Measurements from ENCODE around the gene CEP55.

The CEP55 gene

DNA sequence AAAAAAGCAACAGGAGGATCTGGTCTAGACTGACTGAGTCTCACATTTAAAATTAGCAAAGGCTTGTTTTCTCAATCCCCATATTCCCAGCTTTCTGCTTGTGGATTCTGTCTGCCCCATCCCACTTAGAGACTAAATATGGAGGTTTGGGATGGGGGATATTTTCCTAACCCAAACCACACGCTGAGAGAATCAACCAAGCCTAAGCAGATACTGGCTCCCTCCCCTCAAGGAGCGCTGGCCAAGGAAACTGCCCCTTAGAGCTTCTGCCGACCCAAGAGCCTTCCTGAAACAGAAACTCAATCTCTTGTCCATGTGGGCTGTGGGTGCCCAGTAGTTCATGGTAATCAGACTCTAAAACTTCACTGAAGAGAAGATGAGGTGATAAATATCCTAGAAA lies 74.0 kb downstream of the CEP55 start:
- H3K4me1 ChIP-seq (ENCODE audit: insufficient read depth, low read length): peaks cover 3% of the 10 kb centered on the region; the same call in 1 of the 2 replicates
- peaks cover 4% of the 10 kb centered on the region; the same call in 1 of the 2 replicates for H3K9me3 ChIP-seq (ENCODE audit: insufficient read depth, low read depth, low read length)
- H3K27me3 ChIP-seq (ENCODE audit: insufficient read depth, low read length): peaks cover 81% of the 10 kb centered on the region
- H3K36me3 ChIP-seq (ENCODE audit: insufficient read depth, low read depth, low read length): no peaks in the 10 kb centered on the region
- no peak overlapping the region for H3K4me3 ChIP-seq (ENCODE audit: low read length)
- H3K9ac ChIP-seq (ENCODE audit: low read depth, low read length): no peak overlapping the region
- H3K27ac ChIP-seq (ENCODE audit: low read length): no peak overlapping the region

DNA sequence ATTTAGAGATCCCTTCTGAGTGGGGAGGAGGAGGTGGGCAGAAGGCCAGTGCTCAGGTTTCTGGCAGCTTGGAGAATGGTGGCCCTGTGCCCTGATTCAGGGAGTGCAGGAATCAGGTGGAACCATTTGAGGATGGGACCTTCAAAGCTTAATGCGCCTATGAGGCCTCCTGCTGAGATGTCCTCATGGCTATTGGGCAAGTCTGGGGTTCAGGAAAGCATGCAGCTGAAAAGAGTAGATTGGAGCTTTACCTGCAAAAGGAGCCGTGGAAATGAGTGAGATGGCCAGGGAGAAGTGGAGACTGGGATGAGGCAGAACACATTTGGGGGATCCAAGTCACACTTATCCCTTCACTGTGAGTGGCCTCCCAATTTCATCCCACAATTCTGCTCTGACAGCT lies 76.2 kb downstream of the CEP55 start:
- Histone ChIP-seq H3K4me1 (ENCODE audit: insufficient read depth, low read length) (peaks cover 2% of the 10 kb centered on the region; the same call in 1 of the 2 replicates), H3K4me3 (ENCODE audit: low read length) (no peak overlapping the region), H3K27me3 (ENCODE audit: insufficient read depth, low read length) (peaks cover 58% of the 10 kb centered on the region), H3K9me3 (ENCODE audit: insufficient read depth, low read depth, low read length) (peaks cover under 1% of the 10 kb centered on the region; the same call in 1 of the 2 replicates), H3K27ac (ENCODE audit: low read length) (no peak overlapping the region), H3K9ac (ENCODE audit: low read depth, low read length) (no peak overlapping the region), H3K36me3 (ENCODE audit: insufficient read depth, low read depth, low read length) (no peaks in the 10 kb centered on the region)

DNA sequence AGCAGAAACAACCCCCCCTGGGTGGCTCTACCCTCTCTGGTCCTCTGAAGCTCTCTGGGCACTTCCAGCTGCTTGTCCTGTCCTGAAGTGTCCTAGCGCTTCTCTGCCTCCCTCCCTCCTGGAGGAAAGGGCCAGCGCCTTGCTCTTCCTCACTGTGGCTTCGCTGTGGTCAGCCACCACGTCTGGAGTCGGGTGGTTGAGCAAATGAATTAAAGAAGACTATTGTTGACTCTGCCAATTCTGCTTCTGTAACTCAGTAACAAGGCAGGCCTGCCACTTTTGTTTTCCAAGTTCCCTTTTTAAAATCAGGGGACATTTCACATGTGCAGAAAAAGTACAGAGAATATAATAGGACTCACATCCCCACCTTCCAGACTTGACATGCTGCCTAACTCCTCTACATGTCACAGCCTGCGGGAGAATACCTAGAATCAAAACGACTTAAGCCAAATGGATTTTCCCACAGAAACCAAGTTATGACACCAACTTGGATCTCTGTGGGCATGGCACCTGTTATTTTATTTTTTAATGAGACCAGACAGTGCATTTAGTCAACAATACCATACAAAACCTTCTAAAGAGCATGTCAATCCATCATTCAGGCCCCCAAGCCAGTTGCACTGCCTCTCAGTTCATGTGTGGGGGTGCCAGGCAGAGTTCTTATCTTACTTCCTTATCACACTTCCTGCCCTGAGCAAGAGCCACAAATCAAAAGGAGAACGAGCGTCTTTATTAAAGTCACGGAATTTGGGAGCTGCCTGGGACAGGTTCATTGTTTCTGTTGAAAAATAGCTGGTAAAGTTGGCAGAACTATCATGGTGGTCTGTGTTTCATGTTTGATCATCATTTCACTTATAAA lies 76.9 kb downstream of the CEP55 start:
- no peaks in the 10 kb centered on the region for H3K4me1 ChIP-seq (ENCODE audit: insufficient read depth, low read length)
- no peak overlapping the region for H3K27ac ChIP-seq (ENCODE audit: low read length)
- no peaks in the 10 kb centered on the region for H3K9me3 ChIP-seq (ENCODE audit: insufficient read depth, low read depth, low read length)
- H3K36me3 ChIP-seq (ENCODE audit: insufficient read depth, low read depth, low read length): no peaks in the 10 kb centered on the region
- H3K27me3 ChIP-seq (ENCODE audit: insufficient read depth, low read length): peaks cover 52% of the 10 kb centered on the region
- H3K4me3 ChIP-seq (ENCODE audit: low read length): no peak overlapping the region
- no peak overlapping the region for H3K9ac ChIP-seq (ENCODE audit: low read depth, low read length)

DNA sequence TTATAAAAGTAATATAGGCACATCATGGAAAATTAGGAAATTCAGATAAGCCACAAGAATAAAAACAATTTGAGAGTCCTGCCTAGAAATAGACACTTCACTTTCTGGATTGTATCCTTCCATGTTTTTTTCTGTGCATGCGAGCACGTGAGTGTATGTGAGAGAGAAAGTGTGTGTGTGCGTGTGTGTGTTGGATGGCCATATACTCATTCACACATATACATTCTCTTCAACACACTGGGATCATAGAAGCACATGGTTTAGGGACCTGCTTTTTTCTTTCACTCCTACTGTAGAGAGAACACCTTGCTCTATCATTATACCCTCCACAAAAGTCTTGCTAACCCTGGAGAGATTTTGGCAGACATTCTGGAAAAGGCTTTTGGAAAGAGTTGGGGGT lies 77.5 kb downstream of the CEP55 start:
- H3K36me3 ChIP-seq (ENCODE audit: insufficient read depth, low read depth, low read length): no peaks in the 10 kb centered on the region
- H3K4me1 ChIP-seq (ENCODE audit: insufficient read depth, low read length): no peaks in the 10 kb centered on the region
- H3K9me3 ChIP-seq (ENCODE audit: insufficient read depth, low read depth, low read length): no peaks in the 10 kb centered on the region
- no peak overlapping the region for H3K4me3 ChIP-seq (ENCODE audit: low read length)
- peaks cover 45% of the 10 kb centered on the region for H3K27me3 ChIP-seq (ENCODE audit: insufficient read depth, low read length)
- no peak overlapping the region for H3K27ac ChIP-seq (ENCODE audit: low read length)
- H3K9ac ChIP-seq (ENCODE audit: low read depth, low read length): no peak overlapping the region

DNA sequence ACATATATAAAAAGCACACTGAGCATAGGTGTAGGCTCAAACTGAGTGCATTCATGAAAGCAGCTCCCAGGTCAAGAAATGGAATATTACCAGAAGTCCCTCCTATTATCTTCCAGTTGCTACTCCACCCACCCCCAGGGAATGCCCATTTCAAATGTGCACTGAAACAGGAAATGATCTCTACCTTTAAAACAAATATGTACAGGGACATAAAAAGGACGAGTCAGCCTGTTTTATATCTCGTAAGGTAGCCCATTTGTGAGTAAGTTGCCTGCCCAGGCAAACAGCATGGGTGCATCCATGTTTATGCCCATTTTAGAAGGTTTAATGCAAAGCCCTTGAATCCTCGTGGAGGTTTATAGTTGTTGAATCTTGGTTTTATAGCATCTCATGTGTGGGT lies 80.5 kb downstream of the CEP55 start:
- peaks cover 16% of the 10 kb centered on the region for H3K27me3 ChIP-seq (ENCODE audit: insufficient read depth, low read length)
- H3K4me3 ChIP-seq (ENCODE audit: low read length): no peak overlapping the region
- H3K4me1 ChIP-seq (ENCODE audit: insufficient read depth, low read length): no peaks in the 10 kb centered on the region
- H3K36me3 ChIP-seq (ENCODE audit: insufficient read depth, low read depth, low read length): no peaks in the 10 kb centered on the region
- no peak overlapping the region for H3K27ac ChIP-seq (ENCODE audit: low read length)
- H3K9me3 ChIP-seq (ENCODE audit: insufficient read depth, low read depth, low read length): no peaks in the 10 kb centered on the region
- no peak overlapping the region for H3K9ac ChIP-seq (ENCODE audit: low read depth, low read length)

DNA sequence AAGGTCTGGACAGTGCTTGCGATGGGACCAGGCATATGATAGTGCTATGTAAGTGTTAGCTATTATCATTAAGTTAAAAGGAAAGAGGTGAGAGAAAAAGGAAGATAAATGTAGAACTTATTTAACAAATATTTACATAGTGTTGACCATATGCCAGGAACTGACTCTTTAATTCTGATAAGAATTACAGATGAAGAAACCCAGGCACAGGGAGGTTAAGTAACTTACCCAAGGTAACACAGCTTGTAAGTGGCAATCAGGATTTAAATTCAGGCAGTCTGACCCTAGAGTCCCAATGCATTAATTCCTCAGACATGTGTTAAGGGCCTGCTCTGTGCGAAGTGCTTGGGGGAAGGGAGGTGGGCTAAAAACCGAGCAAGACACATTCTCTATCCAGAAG lies 81.2 kb downstream of the CEP55 start:
- Histone ChIP-seq H3K27me3 (ENCODE audit: insufficient read depth, low read length) (peaks cover 9% of the 10 kb centered on the region), H3K27ac (ENCODE audit: low read length) (no peak overlapping the region), H3K9ac (ENCODE audit: low read depth, low read length) (no peak overlapping the region)

More for the DNA sequence above, 81.2 kb downstream of the CEP55 start:
- H3K9me3 ChIP-seq (ENCODE audit: insufficient read depth, low read depth, low read length): no peaks in the 10 kb centered on the region
- H3K4me1 ChIP-seq (ENCODE audit: insufficient read depth, low read length): no peaks in the 10 kb centered on the region
- no peak overlapping the region for H3K4me3 ChIP-seq (ENCODE audit: low read length)
- no peaks in the 10 kb centered on the region for H3K36me3 ChIP-seq (ENCODE audit: insufficient read depth, low read depth, low read length)

Data from iPS-20b (cell line).